Head of caudate nucleus (tissue), 42 donors: ENCODE measurements around the gene SKIC8.

Experiments
- DNase-seq, 42 donors: peaks; one replicate each; pipeline versions ENCODE4 v3.0.0 to v3.0.0-alpha.2; 2020 to 2021; ENCODE audit warnings: mixed read lengths in 7 of 42
- intact Hi-C: fragments of 100-400 bp; cut with DNase I; formaldehyde crosslinking; loops from one replicate; pipeline ENCODE4 v1.15.0; 2022

The SKIC8 gene

DNA sequence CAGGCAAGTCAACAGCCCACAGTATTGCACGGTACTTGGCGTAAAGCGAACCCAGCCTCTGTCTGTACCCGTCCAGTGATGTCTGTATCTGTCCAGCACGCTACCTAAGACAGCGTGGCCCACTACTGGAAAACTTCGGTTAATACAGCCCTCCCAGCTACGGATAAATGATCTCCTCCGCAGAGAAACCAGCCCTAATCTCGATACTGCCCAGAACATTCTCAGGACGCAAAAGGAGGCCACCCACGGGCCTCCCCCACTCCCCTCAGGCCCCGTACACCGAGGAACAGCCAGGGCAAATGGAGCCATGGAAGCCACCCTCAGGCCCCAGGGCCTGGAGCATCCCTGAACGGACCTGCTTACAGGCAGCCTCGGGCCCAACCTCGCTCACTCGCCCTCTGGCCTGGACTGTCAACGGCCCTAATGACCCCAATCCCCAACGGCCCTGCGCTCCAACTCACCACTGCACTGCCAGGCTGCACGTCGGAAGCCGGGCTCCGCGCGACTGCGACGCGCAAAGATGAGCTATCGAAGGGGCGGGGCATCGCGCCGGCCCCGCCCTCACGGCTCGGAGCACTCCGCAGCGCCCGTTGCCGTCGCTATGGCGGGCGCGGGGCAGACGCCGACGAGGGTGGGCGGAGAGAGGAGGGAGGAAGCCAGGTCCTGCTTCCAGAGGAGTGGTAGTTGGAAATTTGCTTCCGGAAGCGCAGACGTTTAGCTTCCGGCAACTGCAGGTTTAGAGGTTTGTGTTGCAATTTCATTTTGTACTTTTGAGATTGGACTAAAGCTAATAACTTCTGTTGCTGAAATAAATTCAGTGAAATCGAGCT lies at the start of gene SKIC8:
Gene SKIC8 (minus strand): TSS at position 509 of the 830 bp plus-strand sequence. CDS start 3,923 bp downstream, outside the sequence.
- peak; percentile 80 to 96 (median 91) for DNase-seq
- intact Hi-C loops = no loop called here

DNA sequence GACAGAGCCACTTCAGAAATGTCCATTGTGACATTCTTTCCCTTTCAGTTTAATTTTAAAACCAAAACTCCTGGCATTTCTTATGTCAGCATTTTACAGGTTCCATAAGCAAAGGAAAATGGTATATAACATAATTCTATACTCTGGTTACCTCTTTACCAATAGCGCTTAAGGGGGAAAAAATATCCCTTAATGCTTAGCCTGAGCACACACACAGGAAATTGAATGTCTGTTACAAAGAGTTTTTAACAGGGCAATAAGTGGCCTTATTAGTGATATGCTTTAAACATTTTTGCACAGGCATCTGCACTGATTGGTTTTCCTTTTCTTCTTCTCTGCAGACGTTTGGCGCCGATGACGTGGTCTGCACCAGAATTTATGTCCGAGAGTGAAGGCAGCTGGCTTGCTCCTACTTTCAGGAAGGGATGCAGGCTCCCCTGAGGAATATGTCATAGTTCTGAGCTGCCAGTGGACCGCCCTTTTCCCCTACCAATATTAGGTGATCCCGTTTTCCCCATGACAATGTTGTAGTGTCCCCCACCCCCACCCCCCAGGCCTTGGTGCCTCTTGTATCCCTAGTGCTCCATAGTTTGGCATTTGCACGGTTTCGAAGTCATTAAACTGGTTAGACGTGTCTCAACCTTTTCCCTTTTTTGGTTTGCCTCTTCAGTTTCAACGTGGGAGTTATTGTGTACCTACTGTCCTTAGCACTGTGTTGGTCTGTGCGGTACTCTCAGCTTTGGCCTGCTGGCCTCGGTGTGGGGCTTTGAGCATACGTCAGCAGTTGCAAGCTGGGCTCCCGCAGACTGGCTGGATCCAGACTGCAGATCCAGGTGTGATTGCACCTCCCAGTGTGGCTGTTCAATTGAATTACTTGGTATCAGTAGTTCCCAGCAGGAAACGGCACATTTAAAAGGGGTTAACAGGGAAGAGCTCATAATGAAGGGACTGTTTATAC lies 48.5 kb upstream of the SKIC8 start:
- intact Hi-C loops = no loop called here
- no peak for DNase-seq

DNA sequence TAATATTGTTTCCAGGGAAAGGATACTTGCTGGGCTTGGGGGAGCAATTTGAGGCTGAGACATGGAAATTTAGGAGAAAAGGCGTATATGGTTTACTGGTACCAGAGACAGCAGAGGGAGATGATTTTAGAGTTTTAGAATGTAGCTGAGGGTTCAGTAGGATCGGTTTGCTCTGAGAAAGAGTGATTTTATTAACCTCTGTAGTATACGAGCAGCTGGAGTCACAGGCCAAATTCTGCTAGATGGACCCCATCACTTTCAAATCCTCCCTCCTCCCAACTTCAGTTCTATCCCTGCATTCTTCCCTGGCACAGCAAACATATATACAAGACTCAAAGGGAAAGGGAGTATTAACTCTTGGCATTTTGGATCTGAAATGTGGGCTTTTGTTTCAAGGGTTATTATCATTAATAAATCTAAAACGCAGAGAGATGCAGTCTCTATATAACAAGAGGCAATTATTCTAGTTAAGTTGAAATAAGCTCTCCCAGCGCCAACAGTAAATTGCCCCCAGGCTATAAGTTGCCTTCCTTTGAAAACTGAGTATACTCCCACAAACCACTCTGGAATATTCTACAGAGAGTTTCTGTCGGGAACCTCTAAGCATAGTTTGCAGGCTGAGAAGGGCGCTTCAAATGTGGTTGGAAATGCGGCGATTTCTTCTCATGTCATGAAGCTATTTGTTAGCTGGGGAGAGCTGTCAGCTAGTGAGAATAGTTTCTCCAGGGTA lies 46.2 kb upstream of the SKIC8 start:
- no peak for DNase-seq

DNA sequence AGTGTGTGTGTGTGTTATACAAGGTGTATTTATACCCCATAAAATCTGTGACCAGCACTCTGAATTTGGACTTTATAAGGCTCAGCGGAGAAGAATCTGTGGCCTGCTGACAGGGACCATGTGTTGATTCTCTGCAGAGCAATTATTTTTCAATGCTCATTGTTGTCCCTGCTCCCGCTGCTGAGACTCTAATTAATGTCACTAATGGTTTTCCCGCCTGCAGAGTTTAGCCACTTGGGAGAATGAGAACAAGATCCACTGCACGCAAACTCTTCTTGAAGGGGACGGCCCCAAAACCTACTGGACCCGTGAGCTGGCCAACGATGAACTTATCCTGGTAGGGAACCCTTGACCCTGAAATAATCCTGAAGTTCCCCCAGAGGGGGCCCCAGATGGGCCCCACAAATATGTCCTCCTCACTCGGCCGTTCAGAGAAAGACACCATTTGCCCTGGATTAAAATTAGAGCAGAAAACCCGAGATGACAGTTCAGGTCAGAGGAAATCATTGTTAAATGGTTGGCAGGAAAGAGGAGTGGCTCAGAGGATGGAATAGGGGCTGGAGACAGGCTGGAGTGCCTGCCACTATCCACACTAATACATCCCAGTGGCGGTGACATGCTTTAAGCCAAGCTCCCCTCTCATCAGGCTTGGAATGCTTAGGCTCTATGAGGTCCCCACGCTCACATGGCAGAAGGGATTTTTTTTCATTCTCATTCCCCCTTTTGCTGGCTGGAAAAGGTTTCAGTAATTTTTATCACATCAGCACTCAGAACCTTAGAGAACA lies 44.1 kb upstream of the SKIC8 start:
- DNase-seq = no peak
- intact Hi-C loops = no loop called here

More for the DNA sequence above, 46.2 kb upstream of the SKIC8 start:
- intact Hi-C loops = no loop called here

DNA sequence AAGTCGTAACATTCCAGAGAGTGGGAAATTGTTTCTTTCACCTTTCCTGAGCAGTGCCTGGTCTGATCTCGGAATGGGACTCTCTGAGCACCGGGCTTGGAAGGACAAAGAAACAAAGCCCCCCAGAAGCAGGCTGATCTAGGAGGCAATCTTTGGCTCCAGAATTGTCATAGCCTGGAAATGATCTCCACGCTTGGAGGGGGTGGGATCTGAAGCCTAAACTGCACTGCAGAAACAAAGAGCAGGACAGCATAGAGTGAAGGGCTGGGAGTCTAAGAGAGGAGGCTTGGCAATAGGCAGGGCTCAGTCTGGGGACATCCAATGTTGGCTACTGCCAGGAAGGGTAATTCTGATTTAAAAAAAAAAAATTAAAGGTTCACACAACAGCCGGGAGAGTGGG lies 42.6 kb upstream of the SKIC8 start:
- DNase-seq = no peak
- intact Hi-C loops = no loop called here

DNA sequence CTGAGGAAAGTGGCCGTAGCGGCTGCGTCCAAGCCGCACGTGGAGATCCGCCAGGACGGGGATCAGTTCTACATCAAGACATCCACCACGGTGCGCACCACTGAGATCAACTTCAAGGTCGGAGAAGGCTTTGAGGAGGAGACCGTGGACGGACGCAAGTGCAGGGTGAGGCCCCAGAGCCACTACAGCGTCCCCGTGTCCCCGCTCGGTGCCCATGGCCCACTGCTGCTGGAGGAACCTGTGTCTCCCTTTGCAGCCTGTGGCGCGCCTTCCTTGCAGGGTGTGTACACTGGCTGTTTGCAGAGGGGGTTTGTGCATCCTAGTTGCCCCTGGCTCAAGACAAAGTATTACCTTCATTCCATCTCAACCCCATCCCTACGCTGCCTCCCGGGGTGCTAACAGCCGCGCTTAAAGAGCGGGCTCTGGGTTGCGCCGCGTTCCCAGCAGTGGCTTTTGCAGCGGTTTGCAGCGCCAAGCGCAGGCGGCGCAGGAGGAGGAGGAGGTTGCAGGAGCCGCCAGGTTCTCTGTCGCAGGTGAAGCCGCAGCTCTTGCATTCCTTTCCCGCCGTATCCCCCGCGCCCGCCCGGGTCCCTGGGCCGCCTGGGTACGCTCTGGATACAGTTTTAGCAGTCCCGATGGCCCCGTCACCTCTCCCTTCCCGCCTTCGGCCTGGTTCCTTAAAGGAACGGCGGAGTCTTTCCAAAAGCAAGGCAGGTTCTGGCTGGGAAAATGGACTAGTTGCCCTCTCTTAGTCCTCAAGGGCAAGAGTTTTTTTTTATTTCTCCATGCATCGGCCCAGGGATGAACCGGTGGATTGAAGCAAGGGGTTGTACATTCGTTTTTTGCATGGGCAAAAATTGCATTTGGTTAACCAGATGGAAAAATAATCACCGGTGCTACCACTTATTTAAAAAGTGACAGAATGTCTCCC lies 41.9 kb upstream of the SKIC8 start:
- peak in 40 of 42 donors; percentile 10 to 84 (median 54) for DNase-seq
- intact Hi-C loops = no loop called here

DNA sequence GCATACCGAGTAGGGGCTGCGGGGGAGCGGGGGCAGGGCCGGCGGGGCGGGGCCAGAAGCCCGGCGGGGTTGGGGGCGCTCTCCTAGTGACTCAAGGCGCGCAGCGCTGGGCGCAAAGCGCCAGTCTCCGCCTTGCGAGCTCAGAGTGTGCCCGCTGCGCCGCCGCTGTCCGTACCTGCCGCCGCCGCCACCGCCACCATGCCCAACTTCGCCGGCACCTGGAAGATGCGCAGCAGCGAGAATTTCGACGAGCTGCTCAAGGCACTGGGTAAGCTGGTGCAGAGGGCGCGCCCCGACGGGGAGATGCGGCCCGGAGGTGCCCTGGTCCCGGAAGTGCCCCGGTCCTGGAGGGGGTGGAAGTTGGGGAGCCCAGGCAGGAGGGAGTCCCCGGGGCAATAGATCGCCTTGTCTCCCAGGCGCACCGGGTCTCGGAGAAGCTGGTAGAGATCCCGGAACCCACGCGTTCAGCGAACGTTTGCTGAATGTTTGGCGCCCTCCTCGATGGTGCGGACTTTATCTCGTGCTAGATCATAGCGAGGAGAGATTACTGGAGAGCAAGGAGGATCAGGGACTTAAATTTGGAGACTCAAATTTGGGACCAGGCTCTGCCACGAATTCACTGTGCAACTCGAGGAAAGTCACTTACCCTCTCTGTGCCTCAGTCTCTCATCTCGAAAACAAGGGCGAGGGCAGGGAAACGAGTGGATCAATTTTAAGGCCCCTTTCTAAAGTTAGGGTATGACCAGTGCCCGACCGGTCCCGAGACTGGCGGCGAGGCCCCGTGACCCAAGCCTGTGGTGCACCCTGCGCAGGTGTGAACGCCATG lies 41.0 kb upstream of the SKIC8 start, which contains the start of gene CRABP1:
Gene CRABP1 (plus strand): TSS at position 123 of the 826 bp plus-strand sequence. CDS start 76 bp downstream, at position 199.
- intact Hi-C loops = no loop called here
- DNase-seq = peak in 10 of 42 donors; percentile 5 to 39 (median 19)

DNA sequence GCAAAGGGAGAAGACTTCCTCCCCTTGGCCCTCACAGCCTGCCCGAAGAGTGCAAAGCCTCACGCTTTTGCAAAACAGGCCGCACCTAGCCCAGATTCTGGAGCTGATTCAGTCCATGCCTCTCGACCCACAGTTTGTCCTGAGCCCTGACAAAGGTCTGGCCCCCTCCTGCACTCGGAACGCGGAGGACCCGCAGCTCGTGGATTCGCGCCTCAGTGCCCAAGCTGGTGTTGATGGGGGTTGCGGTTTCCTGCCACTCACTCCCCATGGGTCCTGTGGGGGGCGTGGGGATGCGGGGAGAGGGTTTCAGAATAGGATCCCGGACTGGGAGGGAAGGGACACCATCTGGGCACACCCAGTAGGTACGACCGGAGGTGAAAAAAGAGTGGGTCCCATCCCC lies 40.1 kb upstream of the SKIC8 start:
- DNase-seq = no peak
- intact Hi-C loops = no loop called here

DNA sequence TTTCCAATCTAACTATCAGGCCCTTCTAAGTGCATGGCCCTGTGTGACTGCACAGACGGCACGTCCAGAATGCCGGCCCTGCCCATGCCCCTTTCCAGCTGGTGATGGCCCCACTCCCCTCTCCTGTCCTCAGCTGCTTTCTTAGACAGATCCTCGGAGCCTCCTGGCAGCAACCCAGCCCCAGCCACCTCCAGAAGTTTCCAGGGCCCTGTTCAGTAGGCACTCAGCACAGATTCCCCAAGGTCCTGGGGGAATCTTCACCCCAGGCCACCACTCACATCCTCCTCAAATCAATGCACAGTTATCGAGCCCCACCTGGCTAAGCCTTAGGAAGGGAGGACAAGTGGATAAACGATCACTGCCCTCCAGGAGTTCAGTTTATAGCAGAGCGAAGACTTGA lies 39.4 kb upstream of the SKIC8 start:
- intact Hi-C loops = no loop called here
- no peak for DNase-seq

DNA sequence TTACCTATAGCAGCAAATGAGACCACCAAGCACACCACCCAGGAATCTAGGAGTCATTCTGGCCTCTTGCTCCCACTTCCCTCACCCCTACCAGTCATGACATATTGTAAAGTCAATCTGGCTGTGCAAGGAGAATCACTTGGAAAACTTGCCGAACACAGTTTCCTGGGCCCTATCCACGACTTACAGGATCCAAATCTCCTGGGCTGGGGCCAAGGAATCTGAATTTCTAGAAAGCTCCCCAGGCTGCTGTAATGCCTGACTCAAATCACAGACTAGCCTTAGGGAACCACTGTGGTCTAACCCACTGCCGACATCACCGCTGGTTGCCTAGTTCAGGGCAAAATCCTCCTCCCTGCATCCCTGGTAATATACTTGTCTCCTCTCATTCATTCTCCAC lies 36.6 kb upstream of the SKIC8 start:
- intact Hi-C loops = no loop called here
- no peak for DNase-seq

DNA sequence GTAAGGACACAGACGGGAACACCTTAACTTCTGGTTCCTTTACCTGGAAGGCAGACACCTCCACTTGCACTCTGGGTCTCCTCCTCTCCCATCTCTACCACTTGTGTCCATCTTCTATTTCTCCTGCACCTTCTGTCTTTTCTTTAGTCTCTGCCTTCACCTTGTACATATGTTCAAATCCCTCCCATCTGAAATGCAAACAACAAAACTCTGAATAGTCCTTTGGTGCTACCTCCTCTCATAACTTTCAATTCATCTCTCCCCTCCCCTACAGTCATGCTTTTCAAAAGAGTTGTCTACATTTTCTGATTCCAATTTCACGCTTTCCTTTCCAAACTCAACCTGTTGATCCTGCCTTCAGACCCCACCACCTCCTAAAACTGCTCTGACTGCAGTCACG lies 35.4 kb upstream of the SKIC8 start:
- DNase-seq = no peak
- intact Hi-C loops = no loop called here

DNA sequence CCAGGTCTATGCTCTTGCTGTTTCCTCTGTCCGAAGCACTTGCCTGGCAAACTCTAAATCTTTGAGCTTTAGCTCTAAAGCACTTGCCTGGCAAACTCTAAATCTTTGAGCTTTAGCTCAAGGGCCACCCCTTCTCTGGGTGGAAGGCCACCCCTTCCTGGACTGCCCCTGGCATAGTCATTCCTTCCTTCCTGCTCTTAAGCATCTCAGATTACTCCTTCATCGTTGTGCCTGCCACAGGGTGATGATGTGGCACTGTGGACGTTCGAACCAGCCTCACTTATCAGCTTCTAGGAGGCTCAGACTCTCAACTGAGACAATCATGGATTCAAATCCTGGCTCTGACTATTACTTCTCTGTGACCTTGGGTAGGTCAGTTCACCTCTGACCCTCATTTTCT lies 30.2 kb upstream of the SKIC8 start:
- intact Hi-C loops = no loop called here
- DNase-seq = no peak

DNA sequence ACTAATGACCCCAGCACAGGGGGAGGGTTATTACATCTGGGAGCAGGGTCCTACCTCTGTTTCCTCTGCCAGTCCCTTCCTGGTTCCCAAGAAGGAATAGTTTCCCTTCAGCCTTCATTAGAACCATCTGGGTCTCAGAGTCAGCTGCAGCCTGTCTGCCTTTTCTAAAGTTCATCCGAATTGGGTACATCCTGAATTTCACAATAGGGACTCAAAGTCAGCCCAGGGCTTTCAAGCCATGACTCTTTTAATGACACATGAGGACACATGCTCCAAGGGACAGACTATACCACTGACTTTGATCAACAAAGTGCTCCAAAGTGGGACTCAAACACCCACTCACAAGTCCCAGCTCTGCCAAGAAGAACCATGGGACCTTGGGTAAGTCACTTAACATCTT lies 28.1 kb upstream of the SKIC8 start:
- DNase-seq = no peak
- intact Hi-C loops = no loop called here

DNA sequence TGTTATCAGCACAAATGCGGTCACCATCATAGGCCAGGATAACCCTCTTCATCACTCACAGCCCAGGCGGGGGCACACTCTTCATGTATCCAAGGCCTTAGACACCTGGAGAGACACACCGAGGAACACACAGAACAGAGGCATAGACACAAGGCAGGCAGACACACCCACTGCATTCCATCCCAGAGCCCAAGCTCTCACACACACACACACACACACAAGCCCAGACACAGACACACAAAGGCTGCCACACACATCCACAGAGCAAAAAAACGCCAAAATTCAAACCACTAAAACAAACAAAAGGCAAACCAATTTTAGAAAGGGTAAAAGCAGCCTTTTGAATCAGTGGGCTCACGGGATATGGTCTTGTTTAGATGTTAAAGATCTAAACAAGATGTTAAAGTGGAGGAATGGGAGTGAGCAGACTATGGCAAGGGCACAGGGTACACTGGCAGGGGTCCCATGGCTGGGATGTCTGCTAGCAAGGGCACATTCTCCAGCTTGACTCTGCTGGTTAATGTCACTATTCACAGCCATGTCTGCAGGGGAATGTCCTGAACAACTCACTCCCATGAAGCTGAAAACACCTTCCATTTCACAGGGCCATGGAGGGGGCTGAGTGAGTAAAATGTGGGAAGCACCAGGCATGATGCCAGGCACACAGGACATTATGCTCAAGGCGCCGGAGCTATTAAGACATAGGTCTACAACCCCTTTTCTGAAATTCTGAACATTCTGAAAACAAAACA lies 25.9 kb upstream of the SKIC8 start:
- intact Hi-C loops = no loop called here
- DNase-seq = no peak

DNA sequence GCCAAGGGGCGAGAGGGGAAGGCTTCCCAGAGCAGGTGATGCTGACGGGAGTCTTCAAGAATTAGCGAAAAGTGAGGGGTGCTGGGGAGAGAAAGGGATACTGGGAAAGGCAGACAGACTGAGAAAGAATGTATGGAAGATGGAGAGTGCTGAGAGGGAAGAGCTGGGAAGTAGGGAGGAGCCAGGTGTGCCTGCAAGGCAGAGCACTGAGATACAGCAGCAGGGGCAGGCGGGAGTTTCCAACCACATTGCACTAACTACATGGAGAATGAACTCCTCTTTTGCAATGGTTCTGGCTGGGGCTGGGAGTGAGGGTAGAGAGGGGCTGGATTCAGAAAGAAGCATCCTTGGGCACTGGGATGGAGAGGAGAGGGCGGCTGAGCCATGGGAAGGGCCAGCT lies 24.7 kb upstream of the SKIC8 start:
- intact Hi-C loops = no loop called here
- no peak for DNase-seq

DNA sequence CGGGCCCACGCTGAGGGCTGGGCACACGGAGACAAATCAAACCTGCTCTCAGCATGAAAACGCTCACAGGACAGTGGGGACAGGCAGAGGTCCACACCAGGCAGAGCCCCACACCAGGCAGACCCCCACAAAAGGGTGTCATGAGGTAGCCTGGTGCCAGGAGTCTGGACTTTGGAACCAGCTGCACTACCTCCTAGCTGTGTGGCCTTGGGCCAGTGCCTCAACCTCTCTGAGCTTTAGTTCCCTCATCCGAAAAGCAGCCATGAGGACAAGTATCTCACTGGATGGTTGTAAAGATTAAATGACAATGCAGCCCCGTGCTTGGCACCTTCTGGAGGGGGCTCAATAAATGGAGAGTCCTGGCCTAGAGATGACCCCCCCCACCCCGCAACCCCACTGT lies 24.3 kb upstream of the SKIC8 start:
- DNase-seq = no peak
- intact Hi-C loops = no loop called here
